Prostate gland (tissue), 2 donors: ENCODE measurements around the gene JMJD7. TPM values are rescaled to one million over a fixed set of nuclear protein-coding genes. Genes with fewer than 3 reads are reported as not detected.

ENCODE experiments used
- DNase-seq: peaks from one replicate; pipeline ENCODE4 v3.0.0-alpha.2; 2019; ENCODE audit warnings: low spot score
- H3K27ac ChIP-seq, 2 donors: fragments of 200-600 bp; sonication (generic); 2 replicates each; pipeline ENCODE4 v1.5.1; 2017 to 2019
- H3K27me3 ChIP-seq: fragments of 200-600 bp; sonication (generic); replicated peaks from 2 replicates; pipeline ENCODE4 v1.5.1; 2019; ENCODE audit not compliant: insufficient read depth
- H3K36me3 ChIP-seq, 2 donors: fragments of 200-600 bp; sonication (generic); 1 replicate in 1 of 2; 2 replicates in 1 of 2; pipeline versions ENCODE4 v1.5.1 to v1.8.1; 2017 to 2019
- H3K4me1 ChIP-seq: fragments of 200-600 bp; sonication (generic); replicated peaks from 2 replicates; pipeline ENCODE4 v1.5.1; 2019
- H3K4me3 ChIP-seq, 2 donors: fragments of 200-600 bp; sonication (generic); 2 replicates each; pipeline ENCODE4 v1.5.1; 2017 to 2019
- H3K9me3 ChIP-seq: fragments of 200-600 bp; sonication (generic); 2 replicates; pipeline ENCODE4 v1.5.1; 2017
- CTCF ChIP-seq, 4 experiments: fragments of 200-600 bp in 2 of 4; fragments of 450-650 bp in 2 of 4; sonication (generic) in 2 of 4; IDR thresholded peaks; 1 replicate in 3 of 4; 2 replicates in 1 of 4; pipeline ENCODE4 v1.5.1; 2016 to 2019; ENCODE audit warnings: antibody characterized with exemption in 4 of 4, mild to moderate bottlenecking in 2 of 4, moderate library complexity in 2 of 4
- POLR2A ChIP-seq: fragments of 450-650 bp; IDR thresholded peaks from one replicate; pipeline ENCODE4 v1.6.1; 2016; ENCODE audit warnings: antibody characterized with exemption, mild to moderate bottlenecking
- POLR2AphosphoS5 ChIP-seq: sonication (generic); formaldehyde crosslinking; IDR thresholded peaks from one replicate; pipeline ENCODE4 v1.6.1; 2017; ENCODE audit warnings: antibody characterized with exemption
- WGBS: methylation state at CpG from one replicate; pipeline ENCODE4 v1.1.5; 2018; 5-methylcytosine and 5-hydroxymethylcytosine counted together
- intact Hi-C: fragments of 100-400 bp; cut with DNase I; formaldehyde crosslinking; loops from one replicate; pipeline ENCODE4 v1.14.2; 2022
- total RNA-seq, 2 donors: library from RNA; depleted of rRNA; stranded (reverse); fragments of >200 nt; gene quantifications; one replicate each; pipeline ENCODE4 v1.1.0, GENCODE V29; 2016

JMJD7 gene
- total RNA-seq, 2 donors from 2014 or later = 20.7 to 56.6 TPM

- no peak for TF ChIP-seq POLR2AphosphoS5
- no peak for TF ChIP-seq POLR2A
- no peak for TF ChIP-seq CTCF (IDR thresholded peaks at IDR 0.05)
- Histone ChIP-seq H3K4me3 (no peak overlapping the region), H3K27me3 (no peaks in the 10 kb centered on the region), H3K27ac (no peak overlapping the region), H3K4me1 (no peaks in the 10 kb centered on the region), H3K9me3 (no peaks in the 10 kb centered on the region), H3K36me3 (no peaks in the 10 kb centered on the region)
- 68% methylated on average over 19 of the region's 19 CpGs for WGBS
- intact Hi-C loops = no loop called here
- DNase-seq = peak; percentile 52
These were observed 34.7 kb downstream of the JMJD7 start for GRCh38 chr15:41862515-41863116.

GRCh38 chr15:41865490-41866055, 37.7 kb downstream of the JMJD7 start:
- no peak for DNase-seq
- intact Hi-C loops = no loop called here
- H3K4me3 ChIP-seq = no peak overlapping the region
- no peaks in the 10 kb centered on the region for H3K4me1 ChIP-seq
- TF ChIP-seq CTCF (IDR thresholded peaks at IDR 0.05) = no peak
- no peak for TF ChIP-seq POLR2A
- TF ChIP-seq POLR2AphosphoS5 = no peak
- 60% methylated on average over 18 of the region's 18 CpGs for WGBS
- no peaks in the 10 kb centered on the region for H3K36me3 ChIP-seq
- no peaks in the 10 kb centered on the region for H3K27me3 ChIP-seq
- no peaks in the 10 kb centered on the region for H3K9me3 ChIP-seq
- H3K27ac ChIP-seq = no peak overlapping the region

GRCh38 chr15:41866263-41866703, 38.4 kb downstream of the JMJD7 start:
- intact Hi-C loops = no loop called here
- no peaks in the 10 kb centered on the region for H3K9me3 ChIP-seq
- H3K4me3 ChIP-seq = no peak overlapping the region
- DNase-seq = no peak
- H3K36me3 ChIP-seq = no peaks in the 10 kb centered on the region
- no peaks in the 10 kb centered on the region for H3K4me1 ChIP-seq
- no peak overlapping the region for H3K27ac ChIP-seq
- TF ChIP-seq POLR2AphosphoS5 (no peak), POLR2A (no peak), CTCF (IDR thresholded peaks at IDR 0.05) (no peak)
- WGBS = 87% methylated on average over 8 of the region's 8 CpGs
- H3K27me3 ChIP-seq = no peaks in the 10 kb centered on the region

- Histone ChIP-seq H3K4me1 (no peaks in the 10 kb centered on the region), H3K4me3 (no peak overlapping the region), H3K9me3 (no peaks in the 10 kb centered on the region), H3K36me3 (no peaks in the 10 kb centered on the region), H3K27me3 (no peaks in the 10 kb centered on the region), H3K27ac (no peak overlapping the region)
- DNase-seq = no peak
- TF ChIP-seq CTCF (IDR thresholded peaks at IDR 0.05) = no peak
- 88% methylated on average over 25 of the region's 25 CpGs for WGBS
- intact Hi-C loops = no loop called here
These were observed 39.1 kb downstream of the JMJD7 start for GRCh38 chr15:41866872-41867579.

- H3K27ac ChIP-seq = no peak overlapping the region
- intact Hi-C loops = no loop called here
- H3K4me1 ChIP-seq = no peaks in the 10 kb centered on the region
- H3K9me3 ChIP-seq = no peaks in the 10 kb centered on the region
- TF ChIP-seq POLR2AphosphoS5 (no peak), CTCF (IDR thresholded peaks at IDR 0.05) (no peak), POLR2A (no peak)
- no peaks in the 10 kb centered on the region for H3K27me3 ChIP-seq
- 94% methylated on average over 8 of the region's 15 CpGs for WGBS
- DNase-seq = no peak
- no peak overlapping the region for H3K4me3 ChIP-seq
- no peaks in the 10 kb centered on the region for H3K36me3 ChIP-seq
These were observed 40.4 kb downstream of the JMJD7 start for GRCh38 chr15:41868321-41868720.
